HEK293T (cell line): ENCODE data around the gene C2orf74.

Experiments used
- FOXA1 ChIP-seq: fragments of 450-650 bp; IDR thresholded peaks from 2 replicates; pipeline ENCODE4 v1.6.1; 2016; ENCODE audit warnings: mild to moderate bottlenecking
- HDGF ChIP-seq: fragments of 450-650 bp; IDR thresholded peaks from 2 replicates; pipeline ENCODE4 v1.6.1; 2017; ENCODE audit warnings: antibody characterized with exemption, borderline replicate concordance
- SP1 ChIP-seq: fragments of 450-650 bp; IDR thresholded peaks from 2 replicates; pipeline ENCODE4 v1.6.1; 2017
- TF ChIP-seq, protein P1 (sequence below): fragments of 450-650 bp; IDR thresholded peaks from 2 replicates; pipeline ENCODE4 v1.6.1; 2016

DNA sequence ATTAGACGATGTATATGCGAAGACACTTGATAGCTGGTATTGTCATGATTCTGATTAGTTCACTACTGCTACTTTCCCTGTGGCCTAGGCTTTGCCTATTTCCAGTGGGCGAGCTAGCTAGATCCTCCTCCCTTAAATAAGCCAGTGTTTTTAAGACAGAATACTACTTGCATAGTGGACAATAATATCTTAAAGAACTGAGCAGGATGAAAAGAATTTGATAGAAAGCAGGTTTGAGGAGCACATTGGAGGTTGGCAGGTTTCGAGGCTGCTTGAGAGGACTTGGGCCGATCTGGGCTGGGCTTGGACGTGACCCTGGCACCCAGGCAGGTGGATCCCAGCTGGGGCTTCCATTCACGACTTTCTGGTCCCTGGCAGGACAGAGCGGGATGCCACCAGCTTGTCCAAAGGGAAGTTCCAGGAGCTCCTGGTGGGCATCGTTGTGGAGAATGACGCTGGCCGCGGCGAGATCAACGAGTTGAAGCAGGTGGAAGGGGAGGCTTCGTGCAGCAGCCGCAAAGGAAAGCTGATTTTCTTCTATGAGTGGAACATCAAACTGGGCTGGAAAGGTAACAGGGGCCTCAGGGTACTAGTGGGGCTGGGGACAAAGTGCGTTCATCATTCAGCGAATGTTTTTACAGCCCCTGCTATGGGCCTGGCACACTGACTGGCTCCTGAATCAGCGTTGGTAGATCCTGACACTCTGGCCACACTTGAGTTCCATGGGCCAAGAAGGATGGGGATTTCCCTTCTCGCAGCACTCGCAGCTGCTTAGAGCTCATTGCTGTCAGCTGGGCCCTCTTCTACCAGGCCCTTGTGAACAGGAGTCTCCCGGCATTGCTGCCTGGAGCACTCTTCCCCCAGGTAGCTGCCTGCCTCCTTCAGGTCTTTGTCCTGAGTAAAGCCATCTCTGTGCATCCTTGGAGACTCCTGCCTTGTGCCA lies 16.9 kb downstream of the C2orf74 start:
- TF ChIP-seq FOXA1 (no peak), SP1 (no peak), HDGF (no peak)
- TF ChIP-seq, protein P1, sequence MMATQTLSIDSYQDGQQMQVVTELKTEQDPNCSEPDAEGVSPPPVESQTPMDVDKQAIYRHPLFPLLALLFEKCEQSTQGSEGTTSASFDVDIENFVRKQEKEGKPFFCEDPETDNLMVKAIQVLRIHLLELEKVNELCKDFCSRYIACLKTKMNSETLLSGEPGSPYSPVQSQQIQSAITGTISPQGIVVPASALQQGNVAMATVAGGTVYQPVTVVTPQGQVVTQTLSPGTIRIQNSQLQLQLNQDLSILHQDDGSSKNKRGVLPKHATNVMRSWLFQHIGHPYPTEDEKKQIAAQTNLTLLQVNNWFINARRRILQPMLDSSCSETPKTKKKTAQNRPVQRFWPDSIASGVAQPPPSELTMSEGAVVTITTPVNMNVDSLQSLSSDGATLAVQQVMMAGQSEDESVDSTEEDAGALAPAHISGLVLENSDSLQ: no peak
